GM23338 (cell line): Measurements from ENCODE around the gene RUNX1. TPM values are rescaled to one million over a fixed set of nuclear protein-coding genes. Genes with fewer than 3 reads are reported as not detected.

Experiments used
- ATAC-seq: fragments of 200-7000 bp; cut with Tn5 transposase; 3 replicates; pipeline ENCODE4 v1.9.1; 2020
- DNase-seq: peaks from one replicate; pipeline ENCODE4 v3.0.0-alpha.2; 2015; ENCODE audit warnings: low spot score
- H2AFZ ChIP-seq: fragments of 200-600 bp; sonication (generic); 2 replicates; pipeline ENCODE4 v1.8.0; 2016; ENCODE audit warnings: antibody characterized with exemption, mild to moderate bottlenecking, moderate library complexity
- H3F3A ChIP-seq: fragments of 200-600 bp; sonication (generic); replicated peaks from 2 replicates; pipeline ENCODE4 v1.8.0; 2017; ENCODE audit warnings: antibody characterized with exemption, mixed run types, low read depth
- H3K27ac ChIP-seq: fragments of 200-600 bp; sonication (generic); 2 replicates; pipeline ENCODE4 v1.6.1; 2016; ENCODE audit warnings: low read depth
- H3K27me3 ChIP-seq: fragments of 200-600 bp; sonication (generic); 2 replicates; pipeline ENCODE4 v1.8.0; 2016; ENCODE audit warnings: mild to moderate bottlenecking, mixed run types, moderate library complexity; ENCODE audit not compliant: insufficient read depth
- H3K36me3 ChIP-seq: fragments of 200-600 bp; sonication (generic); 2 replicates; pipeline ENCODE4 v1.8.0; 2016; ENCODE audit warnings: mild to moderate bottlenecking; ENCODE audit not compliant: insufficient read depth
- H3K4me1 ChIP-seq: fragments of 200-600 bp; sonication (generic); 2 replicates; pipeline ENCODE4 v1.8.0; 2016; ENCODE audit warnings: mild to moderate bottlenecking, moderate library complexity; ENCODE audit not compliant: insufficient read depth
- H3K4me2 ChIP-seq: fragments of 200-600 bp; sonication (generic); 2 replicates; pipeline ENCODE4 v1.7.1; 2017; ENCODE audit warnings: mixed run types
- H3K4me3 ChIP-seq: fragments of 200-600 bp; sonication (generic); 2 replicates; pipeline ENCODE4 v1.6.1; 2016; ENCODE audit warnings: mixed run types
- H3K79me2 ChIP-seq: fragments of 200-600 bp; sonication (generic); replicated peaks from 2 replicates; pipeline ENCODE4 v1.8.0; 2017; ENCODE audit warnings: mild to moderate bottlenecking; ENCODE audit not compliant: insufficient read depth
- H3K9me2 ChIP-seq: fragments of 200-600 bp; sonication (generic); 2 replicates; pipeline ENCODE4 v1.8.0; 2017; ENCODE audit not compliant: insufficient read depth
- H4K20me1 ChIP-seq: fragments of 200-600 bp; sonication (generic); replicated peaks from 2 replicates; pipeline ENCODE4 v1.8.0; 2017; ENCODE audit warnings: mild to moderate bottlenecking; ENCODE audit not compliant: insufficient read depth
- H3K27ac Mint-ChIP-seq: 2 replicates; pipeline ENCODE4 v1.8.0; 2020; ENCODE audit warnings: inconsistent platforms, mild to moderate bottlenecking, moderate library complexity, mixed read lengths
- H3K27me3 Mint-ChIP-seq: 3 replicates; pipeline ENCODE4 v1.8.0; 2022; ENCODE audit warnings: low read depth, mild to moderate bottlenecking, moderate library complexity, mixed read lengths, inconsistent platforms; ENCODE audit not compliant: insufficient read depth, poor library complexity
- H3K36me3 Mint-ChIP-seq: 3 replicates; pipeline ENCODE4 v1.8.0; 2021; ENCODE audit warnings: low read depth, mild to moderate bottlenecking, inconsistent platforms, moderate library complexity, mixed read lengths
- H3K4me1 Mint-ChIP-seq: 3 replicates; pipeline ENCODE4 v1.8.0; 2020; ENCODE audit warnings: mild to moderate bottlenecking, inconsistent platforms, mixed read lengths
- H3K4me3 Mint-ChIP-seq: 3 replicates; pipeline ENCODE4 v1.8.0; 2021; ENCODE audit warnings: moderate library complexity, mild to moderate bottlenecking, inconsistent platforms, mixed read lengths
- H3K9me3 Mint-ChIP-seq: 3 replicates; pipeline ENCODE4 v1.8.0; 2020; ENCODE audit warnings: moderate library complexity, mild to moderate bottlenecking, inconsistent platforms, mixed read lengths
- CREB1 ChIP-seq: fragments of 250-450 bp; sonication (Bioruptor Pico); IDR thresholded peaks from 2 replicates; pipeline ENCODE4 v1.5.0; 2020; ENCODE audit warnings: low read depth, mild to moderate bottlenecking, moderate library complexity
- ZNF114 ChIP-seq: fragments of 250-450 bp; sonication (Bioruptor Pico); IDR thresholded peaks from 2 replicates; pipeline ENCODE4 v1.5.0; 2020; ENCODE audit warnings: mild to moderate bottlenecking, moderate library complexity
- polyA plus RNA-seq: library from polyadenylated mRNA; unstranded; fragments of >200 nt; fragmentation: Nextera tagmentation; extraction: Ambion mirVana; gene quantifications from 2 replicates; pipeline ENCODE4 v1.2.1, GENCODE V29; 2016
- total RNA-seq: library from RNA; depleted of rRNA; stranded (reverse); fragments of >200 nt; shearing (Covaris generic); gene quantifications from 2 replicates; pipeline ENCODE4 v1.2.3, GENCODE V29; 2014
- TF ChIP-seq, protein P1 (sequence below): fragments of 250-450 bp; sonication (Bioruptor Pico); IDR thresholded peaks from 2 replicates; pipeline ENCODE4 v1.5.0; 2020; ENCODE audit warnings: mild to moderate bottlenecking, moderate library complexity
- TF ChIP-seq, protein P2 (sequence below): IDR thresholded peaks from 2 replicates; pipeline ENCODE4 v1.6.1; 2016; ENCODE audit warnings: antibody characterized with exemption
- TF ChIP-seq, protein P3 (sequence below): IDR thresholded peaks from one replicate; pipeline ENCODE4 v1.6.1; 2018; ENCODE audit warnings: antibody characterized with exemption; ENCODE audit not compliant: unreplicated experiment

RUNX1 gene
- total and polyA plus RNA-seq, 2 experiments from 2014 or later = 0.29 to 1.1 TPM

DNA sequence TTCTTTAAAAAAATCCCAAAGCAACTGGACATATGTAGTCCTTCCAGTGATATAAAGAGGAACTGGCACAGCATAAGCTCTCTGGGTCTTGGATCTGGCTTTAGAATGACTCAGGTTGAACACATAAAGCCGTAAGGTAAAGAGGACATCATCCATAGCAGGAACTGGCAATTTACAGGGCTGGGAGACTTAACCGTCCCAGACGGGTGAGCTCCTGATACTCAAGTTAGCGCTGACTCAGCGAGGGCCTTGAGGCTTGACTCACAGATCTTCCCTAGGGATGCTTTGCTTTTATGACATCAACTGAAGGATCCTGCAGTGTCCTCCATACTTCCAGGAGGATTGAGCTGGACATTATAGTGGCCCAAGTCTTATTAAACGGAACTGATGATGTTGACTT is 226.2 kb downstream of the RUNX1 start (continued):
- TF ChIP-seq, protein P1, sequence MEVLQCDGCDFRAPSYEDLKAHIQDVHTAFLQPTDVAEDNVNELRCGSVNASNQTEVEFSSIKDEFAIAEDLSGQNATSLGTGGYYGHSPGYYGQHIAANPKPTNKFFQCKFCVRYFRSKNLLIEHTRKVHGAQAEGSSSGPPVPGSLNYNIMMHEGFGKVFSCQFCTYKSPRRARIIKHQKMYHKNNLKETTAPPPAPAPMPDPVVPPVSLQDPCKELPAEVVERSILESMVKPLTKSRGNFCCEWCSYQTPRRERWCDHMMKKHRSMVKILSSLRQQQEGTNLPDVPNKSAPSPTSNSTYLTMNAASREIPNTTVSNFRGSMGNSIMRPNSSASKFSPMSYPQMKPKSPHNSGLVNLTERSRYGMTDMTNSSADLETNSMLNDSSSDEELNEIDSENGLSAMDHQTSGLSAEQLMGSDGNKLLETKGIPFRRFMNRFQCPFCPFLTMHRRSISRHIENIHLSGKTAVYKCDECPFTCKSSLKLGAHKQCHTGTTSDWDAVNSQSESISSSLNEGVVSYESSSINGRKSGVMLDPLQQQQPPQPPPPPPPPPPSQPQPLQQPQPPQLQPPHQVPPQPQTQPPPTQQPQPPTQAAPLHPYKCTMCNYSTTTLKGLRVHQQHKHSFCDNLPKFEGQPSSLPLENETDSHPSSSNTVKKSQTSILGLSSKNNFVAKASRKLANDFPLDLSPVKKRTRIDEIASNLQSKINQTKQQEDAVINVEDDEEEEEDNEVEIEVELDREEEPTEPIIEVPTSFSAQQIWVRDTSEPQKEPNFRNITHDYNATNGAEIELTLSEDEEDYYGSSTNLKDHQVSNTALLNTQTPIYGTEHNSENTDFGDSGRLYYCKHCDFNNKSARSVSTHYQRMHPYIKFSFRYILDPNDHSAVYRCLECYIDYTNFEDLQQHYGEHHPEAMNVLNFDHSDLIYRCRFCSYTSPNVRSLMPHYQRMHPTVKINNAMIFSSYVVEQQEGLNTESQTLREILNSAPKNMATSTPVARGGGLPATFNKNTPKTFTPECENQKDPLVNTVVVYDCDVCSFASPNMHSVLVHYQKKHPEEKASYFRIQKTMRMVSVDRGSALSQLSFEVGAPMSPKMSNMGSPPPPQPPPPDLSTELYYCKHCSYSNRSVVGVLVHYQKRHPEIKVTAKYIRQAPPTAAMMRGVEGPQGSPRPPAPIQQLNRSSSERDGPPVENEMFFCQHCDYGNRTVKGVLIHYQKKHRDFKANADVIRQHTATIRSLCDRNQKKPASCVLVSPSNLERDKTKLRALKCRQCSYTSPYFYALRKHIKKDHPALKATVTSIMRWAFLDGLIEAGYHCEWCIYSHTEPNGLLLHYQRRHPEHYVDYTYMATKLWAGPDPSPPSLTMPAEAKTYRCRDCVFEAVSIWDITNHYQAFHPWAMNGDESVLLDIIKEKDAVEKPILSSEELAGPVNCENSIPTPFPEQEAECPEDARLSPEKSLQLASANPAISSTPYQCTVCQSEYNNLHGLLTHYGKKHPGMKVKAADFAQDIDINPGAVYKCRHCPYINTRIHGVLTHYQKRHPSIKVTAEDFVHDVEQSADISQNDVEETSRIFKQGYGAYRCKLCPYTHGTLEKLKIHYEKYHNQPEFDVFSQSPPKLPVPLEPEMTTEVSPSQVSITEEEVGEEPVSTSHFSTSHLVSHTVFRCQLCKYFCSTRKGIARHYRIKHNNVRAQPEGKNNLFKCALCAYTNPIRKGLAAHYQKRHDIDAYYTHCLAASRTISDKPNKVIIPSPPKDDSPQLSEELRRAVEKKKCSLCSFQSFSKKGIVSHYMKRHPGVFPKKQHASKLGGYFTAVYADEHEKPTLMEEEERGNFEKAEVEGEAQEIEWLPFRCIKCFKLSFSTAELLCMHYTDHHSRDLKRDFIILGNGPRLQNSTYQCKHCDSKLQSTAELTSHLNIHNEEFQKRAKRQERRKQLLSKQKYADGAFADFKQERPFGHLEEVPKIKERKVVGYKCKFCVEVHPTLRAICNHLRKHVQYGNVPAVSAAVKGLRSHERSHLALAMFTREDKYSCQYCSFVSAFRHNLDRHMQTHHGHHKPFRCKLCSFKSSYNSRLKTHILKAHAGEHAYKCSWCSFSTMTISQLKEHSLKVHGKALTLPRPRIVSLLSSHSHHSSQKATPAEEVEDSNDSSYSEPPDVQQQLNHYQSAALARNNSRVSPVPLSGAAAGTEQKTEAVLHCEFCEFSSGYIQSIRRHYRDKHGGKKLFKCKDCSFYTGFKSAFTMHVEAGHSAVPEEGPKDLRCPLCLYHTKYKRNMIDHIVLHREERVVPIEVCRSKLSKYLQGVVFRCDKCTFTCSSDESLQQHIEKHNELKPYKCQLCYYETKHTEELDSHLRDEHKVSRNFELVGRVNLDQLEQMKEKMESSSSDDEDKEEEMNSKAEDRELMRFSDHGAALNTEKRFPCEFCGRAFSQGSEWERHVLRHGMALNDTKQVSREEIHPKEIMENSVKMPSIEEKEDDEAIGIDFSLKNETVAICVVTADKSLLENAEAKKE (CRISPR knock-in tag) = no peak
- no peak for TF ChIP-seq CREB1 (CRISPR knock-in tag)
- no peak for TF ChIP-seq ZNF114

DNA sequence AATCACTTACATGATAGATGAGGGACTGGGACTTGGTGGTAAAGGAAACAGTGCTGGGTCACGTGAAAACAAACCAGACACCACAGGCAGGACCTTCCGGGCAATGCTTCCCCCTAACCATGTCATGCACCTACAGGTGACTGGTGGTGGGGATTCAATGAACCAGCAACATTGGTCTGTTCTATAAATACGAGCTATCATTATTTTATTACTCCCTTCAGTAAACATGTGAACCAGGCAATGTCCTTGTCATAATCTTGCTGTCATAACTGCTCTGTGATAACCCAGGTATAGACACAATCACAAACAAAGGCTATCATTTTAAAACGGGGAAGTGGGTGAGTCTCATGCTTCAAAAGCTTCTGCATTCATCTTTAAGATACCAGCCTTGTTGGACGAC is 226.9 kb downstream of the RUNX1 start:
- Histone ChIP-seq H3K79me2 (no peaks in the 10 kb centered on the region), H3K4me1 (peaks cover 23% of the 10 kb centered on the region), H3K27ac (no peak overlapping the region), H2AFZ (no peak overlapping the region), H3K9me2 (no peaks in the 10 kb centered on the region), H3K4me3 (no peak overlapping the region), H3K27me3 (no peaks in the 10 kb centered on the region), H3K36me3 (no peaks in the 10 kb centered on the region), H3F3A (no peaks in the 10 kb centered on the region), H3K4me2 (no peak overlapping the region), H4K20me1 (no peaks in the 10 kb centered on the region)
- Mint-ChIP-seq H3K9me3 (peaks cover 19% of the 10 kb centered on the region), H3K27ac (no peak overlapping the region), H3K36me3 (peaks cover 15% of the 10 kb centered on the region), H3K27me3 (peaks cover 4% of the 10 kb centered on the region), H3K4me1 (peaks cover 26% of the 10 kb centered on the region), H3K4me3 (no peak overlapping the region)
- ATAC-seq (no peak), DNase-seq (no peak)
- TF ChIP-seq, protein P1 (CRISPR knock-in tag) = no peak
- TF ChIP-seq, protein P2, sequence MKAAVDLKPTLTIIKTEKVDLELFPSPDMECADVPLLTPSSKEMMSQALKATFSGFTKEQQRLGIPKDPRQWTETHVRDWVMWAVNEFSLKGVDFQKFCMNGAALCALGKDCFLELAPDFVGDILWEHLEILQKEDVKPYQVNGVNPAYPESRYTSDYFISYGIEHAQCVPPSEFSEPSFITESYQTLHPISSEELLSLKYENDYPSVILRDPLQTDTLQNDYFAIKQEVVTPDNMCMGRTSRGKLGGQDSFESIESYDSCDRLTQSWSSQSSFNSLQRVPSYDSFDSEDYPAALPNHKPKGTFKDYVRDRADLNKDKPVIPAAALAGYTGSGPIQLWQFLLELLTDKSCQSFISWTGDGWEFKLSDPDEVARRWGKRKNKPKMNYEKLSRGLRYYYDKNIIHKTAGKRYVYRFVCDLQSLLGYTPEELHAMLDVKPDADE = no peak
- TF ChIP-seq, protein P3, sequence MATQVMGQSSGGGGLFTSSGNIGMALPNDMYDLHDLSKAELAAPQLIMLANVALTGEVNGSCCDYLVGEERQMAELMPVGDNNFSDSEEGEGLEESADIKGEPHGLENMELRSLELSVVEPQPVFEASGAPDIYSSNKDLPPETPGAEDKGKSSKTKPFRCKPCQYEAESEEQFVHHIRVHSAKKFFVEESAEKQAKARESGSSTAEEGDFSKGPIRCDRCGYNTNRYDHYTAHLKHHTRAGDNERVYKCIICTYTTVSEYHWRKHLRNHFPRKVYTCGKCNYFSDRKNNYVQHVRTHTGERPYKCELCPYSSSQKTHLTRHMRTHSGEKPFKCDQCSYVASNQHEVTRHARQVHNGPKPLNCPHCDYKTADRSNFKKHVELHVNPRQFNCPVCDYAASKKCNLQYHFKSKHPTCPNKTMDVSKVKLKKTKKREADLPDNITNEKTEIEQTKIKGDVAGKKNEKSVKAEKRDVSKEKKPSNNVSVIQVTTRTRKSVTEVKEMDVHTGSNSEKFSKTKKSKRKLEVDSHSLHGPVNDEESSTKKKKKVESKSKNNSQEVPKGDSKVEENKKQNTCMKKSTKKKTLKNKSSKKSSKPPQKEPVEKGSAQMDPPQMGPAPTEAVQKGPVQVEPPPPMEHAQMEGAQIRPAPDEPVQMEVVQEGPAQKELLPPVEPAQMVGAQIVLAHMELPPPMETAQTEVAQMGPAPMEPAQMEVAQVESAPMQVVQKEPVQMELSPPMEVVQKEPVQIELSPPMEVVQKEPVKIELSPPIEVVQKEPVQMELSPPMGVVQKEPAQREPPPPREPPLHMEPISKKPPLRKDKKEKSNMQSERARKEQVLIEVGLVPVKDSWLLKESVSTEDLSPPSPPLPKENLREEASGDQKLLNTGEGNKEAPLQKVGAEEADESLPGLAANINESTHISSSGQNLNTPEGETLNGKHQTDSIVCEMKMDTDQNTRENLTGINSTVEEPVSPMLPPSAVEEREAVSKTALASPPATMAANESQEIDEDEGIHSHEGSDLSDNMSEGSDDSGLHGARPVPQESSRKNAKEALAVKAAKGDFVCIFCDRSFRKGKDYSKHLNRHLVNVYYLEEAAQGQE = no peak
